ENCODE measurements around the gene CNTN5.

DNA sequence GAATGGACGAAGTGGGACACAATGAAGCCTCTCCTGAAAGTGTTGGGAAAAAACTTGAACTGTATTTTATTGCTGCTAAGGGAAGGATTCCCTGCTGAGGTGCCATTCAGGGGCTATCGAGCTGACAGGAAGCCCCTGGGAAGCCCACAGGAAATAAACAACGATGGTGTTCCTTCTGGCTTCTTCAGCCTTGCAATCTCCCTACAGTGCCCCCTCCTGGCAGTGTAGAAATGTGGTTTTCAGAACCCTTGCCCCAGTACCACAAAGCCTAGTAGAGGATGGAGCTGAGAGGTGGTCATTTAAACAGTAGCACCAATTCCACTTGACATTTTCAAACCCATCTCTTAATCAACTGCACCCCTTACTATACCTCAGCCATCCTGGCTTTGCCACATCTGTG is 989.6 kb downstream of the CNTN5 start:
- TF ChIP-seq EZH2 (IDR thresholded peaks at IDR 0.05; ENCODE audit: insufficient read depth, poor library complexity, severe bottlenecking) (no peak), EZH2phosphoT487 (IDR thresholded peaks at IDR 0.05; ENCODE audit: insufficient read depth, low read depth) (no peak)

Measured in GM23248 (cell line).